ENCODE data around the gene DEFB131B.

The DEFB131B gene

DNA sequence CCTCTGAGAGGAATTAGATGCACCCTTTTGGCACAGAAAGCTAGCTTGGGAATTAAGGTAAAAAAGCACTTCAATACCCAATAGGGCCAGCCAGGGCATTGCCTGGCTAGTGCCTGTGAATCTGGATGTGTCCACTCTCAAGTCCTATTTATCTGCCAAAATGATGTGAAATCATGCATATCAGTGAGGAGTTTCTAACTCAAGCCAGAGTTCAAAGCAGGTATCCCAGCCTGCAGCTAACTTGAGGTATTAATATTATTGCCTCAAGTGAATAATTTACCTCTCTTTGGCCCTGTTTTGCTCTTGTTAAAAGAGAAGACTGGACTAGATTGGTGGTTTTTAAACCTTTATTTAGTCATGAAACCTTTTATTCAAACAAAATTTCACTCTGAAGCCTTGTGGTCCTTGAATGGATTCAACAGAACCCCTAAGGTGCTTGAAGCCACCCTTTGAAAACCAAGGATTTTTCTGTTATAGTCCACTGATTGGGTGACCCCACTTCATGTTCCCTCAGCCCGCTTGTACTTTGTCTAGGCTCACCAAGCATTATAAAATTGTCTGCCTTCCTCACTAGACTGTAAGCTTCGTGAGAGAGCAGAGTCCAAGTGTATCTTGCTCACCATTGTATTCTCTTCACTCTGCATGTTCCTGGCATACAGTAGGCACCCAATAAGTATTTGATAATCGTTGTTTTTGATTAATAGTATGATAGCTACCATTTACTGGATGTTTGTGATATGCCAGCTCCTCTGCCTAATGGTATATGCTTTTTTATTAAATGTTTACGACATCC, 55.1 kb downstream of the DEFB131B start:
- TF ChIP-seq, protein P1, sequence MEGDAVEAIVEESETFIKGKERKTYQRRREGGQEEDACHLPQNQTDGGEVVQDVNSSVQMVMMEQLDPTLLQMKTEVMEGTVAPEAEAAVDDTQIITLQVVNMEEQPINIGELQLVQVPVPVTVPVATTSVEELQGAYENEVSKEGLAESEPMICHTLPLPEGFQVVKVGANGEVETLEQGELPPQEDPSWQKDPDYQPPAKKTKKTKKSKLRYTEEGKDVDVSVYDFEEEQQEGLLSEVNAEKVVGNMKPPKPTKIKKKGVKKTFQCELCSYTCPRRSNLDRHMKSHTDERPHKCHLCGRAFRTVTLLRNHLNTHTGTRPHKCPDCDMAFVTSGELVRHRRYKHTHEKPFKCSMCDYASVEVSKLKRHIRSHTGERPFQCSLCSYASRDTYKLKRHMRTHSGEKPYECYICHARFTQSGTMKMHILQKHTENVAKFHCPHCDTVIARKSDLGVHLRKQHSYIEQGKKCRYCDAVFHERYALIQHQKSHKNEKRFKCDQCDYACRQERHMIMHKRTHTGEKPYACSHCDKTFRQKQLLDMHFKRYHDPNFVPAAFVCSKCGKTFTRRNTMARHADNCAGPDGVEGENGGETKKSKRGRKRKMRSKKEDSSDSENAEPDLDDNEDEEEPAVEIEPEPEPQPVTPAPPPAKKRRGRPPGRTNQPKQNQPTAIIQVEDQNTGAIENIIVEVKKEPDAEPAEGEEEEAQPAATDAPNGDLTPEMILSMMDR (IDR thresholded peaks at IDR 0.05; ENCODE audit: low read depth, low read length, missing control alignments), result no peak
- no peak for DNase-seq (ENCODE audit: low read depth)
- H3K4me3 ChIP-seq (ENCODE audit: low read depth, low read length), result no peak overlapping the region; the same call in 1 of the 2 replicates

All from GM12864 (cell line).